ENCODE data around the gene TLR10.

The TLR10 gene

DNA sequence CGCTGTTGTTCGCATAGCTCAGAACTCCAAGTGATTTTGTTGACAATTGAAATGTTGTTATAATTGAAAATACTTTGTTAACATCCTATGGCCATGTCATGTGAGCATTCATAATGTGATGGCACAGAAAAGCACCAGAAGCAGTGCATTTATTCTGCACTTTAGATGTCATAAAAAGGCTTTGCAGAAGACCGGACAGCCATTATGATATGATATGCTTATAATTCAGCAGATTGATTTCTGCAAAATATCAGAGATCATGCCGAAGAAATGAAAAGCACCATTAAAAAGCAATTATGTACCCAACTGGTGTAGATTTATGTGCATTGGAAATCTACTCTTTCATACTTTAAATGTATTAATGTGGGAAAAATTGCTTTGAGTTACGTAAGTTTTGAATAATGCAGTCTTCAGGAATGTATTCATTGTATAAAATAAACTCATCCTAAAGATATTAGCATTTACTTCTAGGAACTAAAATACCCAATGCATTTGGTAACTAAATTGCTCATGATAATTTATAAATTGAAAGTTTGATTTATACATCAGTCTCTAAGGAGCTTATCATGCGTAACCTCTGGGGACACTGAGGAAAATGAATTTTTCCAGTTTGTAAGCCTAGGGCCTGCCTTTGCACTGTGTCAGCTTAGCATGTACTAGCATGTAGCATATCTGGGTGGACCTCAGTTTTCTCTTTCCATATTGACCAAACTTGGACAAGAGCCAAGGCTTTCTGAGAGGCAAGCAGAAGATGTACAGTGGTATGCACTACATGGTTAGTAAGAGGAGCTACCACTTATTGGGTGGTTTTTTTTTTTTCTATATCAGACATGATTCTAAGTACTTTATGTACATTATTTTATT is 43.6 kb downstream of the TLR10 start:
- TF ChIP-seq RAD21 (IDR thresholded peaks at IDR 0.05; ENCODE audit: low read depth): no peak
- TF ChIP-seq TCF12 (IDR thresholded peaks at IDR 0.05; ENCODE audit: low read depth): no peak
- TF ChIP-seq EGR1 (IDR thresholded peaks at IDR 0.05): no peak
- TF ChIP-seq TAF1 (IDR thresholded peaks at IDR 0.05; ENCODE audit: low read depth): no peak
- no peak for TF ChIP-seq TEAD4 (IDR thresholded peaks at IDR 0.05)
- no peak for TF ChIP-seq CREB1 (IDR thresholded peaks at IDR 0.05; ENCODE audit: low read depth)
- TF ChIP-seq CEBPB (IDR thresholded peaks at IDR 0.05): no peak
- TF ChIP-seq, protein P1, sequence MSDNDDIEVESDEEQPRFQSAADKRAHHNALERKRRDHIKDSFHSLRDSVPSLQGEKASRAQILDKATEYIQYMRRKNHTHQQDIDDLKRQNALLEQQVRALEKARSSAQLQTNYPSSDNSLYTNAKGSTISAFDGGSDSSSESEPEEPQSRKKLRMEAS (IDR thresholded peaks at IDR 0.05): no peak
- no peak for TF ChIP-seq EP300 (IDR thresholded peaks at IDR 0.05; ENCODE audit: borderline replicate concordance)
- TF ChIP-seq ZBTB7A (IDR thresholded peaks at IDR 0.05; ENCODE audit: low read depth): no peak

DNA sequence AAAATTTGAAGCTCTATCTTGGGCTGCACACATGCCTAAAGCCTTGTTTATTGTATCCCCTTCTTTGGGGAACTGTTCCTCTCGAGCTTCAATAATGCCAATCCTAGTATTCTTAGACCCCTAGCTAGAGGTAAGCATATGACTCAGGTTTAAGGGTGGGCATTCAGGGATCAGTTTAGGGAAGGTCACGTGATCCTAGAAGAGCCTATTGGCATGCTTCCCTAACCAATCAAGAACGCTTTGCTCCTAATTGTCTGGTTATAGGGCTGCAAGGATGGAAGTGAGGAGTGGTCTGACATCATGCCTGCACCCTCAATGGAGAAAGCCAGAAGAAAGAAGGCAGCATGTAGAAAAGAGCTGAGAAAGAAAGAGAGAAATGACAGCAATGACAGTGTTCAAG is 46.9 kb downstream of the TLR10 start:
- TF ChIP-seq, protein P1 (IDR thresholded peaks at IDR 0.05): no peak
- TF ChIP-seq, protein P2, sequence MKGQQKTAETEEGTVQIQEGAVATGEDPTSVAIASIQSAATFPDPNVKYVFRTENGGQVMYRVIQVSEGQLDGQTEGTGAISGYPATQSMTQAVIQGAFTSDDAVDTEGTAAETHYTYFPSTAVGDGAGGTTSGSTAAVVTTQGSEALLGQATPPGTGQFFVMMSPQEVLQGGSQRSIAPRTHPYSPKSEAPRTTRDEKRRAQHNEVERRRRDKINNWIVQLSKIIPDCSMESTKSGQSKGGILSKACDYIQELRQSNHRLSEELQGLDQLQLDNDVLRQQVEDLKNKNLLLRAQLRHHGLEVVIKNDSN (IDR thresholded peaks at IDR 0.05): no peak
- TF ChIP-seq FOXM1 (IDR thresholded peaks at IDR 0.05; ENCODE audit: borderline replicate concordance, low read depth) (no peak), TEAD4 (IDR thresholded peaks at IDR 0.05) (no peak), TCF12 (IDR thresholded peaks at IDR 0.05; ENCODE audit: low read depth) (no peak), RAD21 (IDR thresholded peaks at IDR 0.05; ENCODE audit: low read depth) (no peak), TAF1 (IDR thresholded peaks at IDR 0.05; ENCODE audit: low read depth) (no peak), YY1 (IDR thresholded peaks at IDR 0.05; ENCODE audit: low read depth) (no peak), EGR1 (IDR thresholded peaks at IDR 0.05) (no peak), CEBPB (IDR thresholded peaks at IDR 0.05) (no peak)
- TF ChIP-seq, protein P3, sequence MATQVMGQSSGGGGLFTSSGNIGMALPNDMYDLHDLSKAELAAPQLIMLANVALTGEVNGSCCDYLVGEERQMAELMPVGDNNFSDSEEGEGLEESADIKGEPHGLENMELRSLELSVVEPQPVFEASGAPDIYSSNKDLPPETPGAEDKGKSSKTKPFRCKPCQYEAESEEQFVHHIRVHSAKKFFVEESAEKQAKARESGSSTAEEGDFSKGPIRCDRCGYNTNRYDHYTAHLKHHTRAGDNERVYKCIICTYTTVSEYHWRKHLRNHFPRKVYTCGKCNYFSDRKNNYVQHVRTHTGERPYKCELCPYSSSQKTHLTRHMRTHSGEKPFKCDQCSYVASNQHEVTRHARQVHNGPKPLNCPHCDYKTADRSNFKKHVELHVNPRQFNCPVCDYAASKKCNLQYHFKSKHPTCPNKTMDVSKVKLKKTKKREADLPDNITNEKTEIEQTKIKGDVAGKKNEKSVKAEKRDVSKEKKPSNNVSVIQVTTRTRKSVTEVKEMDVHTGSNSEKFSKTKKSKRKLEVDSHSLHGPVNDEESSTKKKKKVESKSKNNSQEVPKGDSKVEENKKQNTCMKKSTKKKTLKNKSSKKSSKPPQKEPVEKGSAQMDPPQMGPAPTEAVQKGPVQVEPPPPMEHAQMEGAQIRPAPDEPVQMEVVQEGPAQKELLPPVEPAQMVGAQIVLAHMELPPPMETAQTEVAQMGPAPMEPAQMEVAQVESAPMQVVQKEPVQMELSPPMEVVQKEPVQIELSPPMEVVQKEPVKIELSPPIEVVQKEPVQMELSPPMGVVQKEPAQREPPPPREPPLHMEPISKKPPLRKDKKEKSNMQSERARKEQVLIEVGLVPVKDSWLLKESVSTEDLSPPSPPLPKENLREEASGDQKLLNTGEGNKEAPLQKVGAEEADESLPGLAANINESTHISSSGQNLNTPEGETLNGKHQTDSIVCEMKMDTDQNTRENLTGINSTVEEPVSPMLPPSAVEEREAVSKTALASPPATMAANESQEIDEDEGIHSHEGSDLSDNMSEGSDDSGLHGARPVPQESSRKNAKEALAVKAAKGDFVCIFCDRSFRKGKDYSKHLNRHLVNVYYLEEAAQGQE (IDR thresholded peaks at IDR 0.05; ENCODE audit: low read depth): no peak

GRCh38 chr4:38734911-38735310 is 47.9 kb downstream of the TLR10 start:
- no peak for TF ChIP-seq EP300 (IDR thresholded peaks at IDR 0.05; ENCODE audit: borderline replicate concordance)
- no peak for TF ChIP-seq ZBTB7A (IDR thresholded peaks at IDR 0.05; ENCODE audit: low read depth)
- TF ChIP-seq, protein P3 (IDR thresholded peaks at IDR 0.05; ENCODE audit: low read depth): no peak
- no peak for TF ChIP-seq CREB1 (IDR thresholded peaks at IDR 0.05; ENCODE audit: low read depth)
- no peak for TF ChIP-seq RAD21 (IDR thresholded peaks at IDR 0.05; ENCODE audit: low read depth)
- TF ChIP-seq, protein P1 (IDR thresholded peaks at IDR 0.05): no peak
- no peak for TF ChIP-seq NFIC (IDR thresholded peaks at IDR 0.05)
- TF ChIP-seq CEBPB (IDR thresholded peaks at IDR 0.05): no peak
- no peak for TF ChIP-seq TAF1 (IDR thresholded peaks at IDR 0.05; ENCODE audit: low read depth)
- no peak for TF ChIP-seq FOXM1 (IDR thresholded peaks at IDR 0.05; ENCODE audit: borderline replicate concordance, low read depth)
- TF ChIP-seq TEAD4 (IDR thresholded peaks at IDR 0.05): no peak
- no peak for TF ChIP-seq TCF12 (IDR thresholded peaks at IDR 0.05; ENCODE audit: low read depth)

DNA sequence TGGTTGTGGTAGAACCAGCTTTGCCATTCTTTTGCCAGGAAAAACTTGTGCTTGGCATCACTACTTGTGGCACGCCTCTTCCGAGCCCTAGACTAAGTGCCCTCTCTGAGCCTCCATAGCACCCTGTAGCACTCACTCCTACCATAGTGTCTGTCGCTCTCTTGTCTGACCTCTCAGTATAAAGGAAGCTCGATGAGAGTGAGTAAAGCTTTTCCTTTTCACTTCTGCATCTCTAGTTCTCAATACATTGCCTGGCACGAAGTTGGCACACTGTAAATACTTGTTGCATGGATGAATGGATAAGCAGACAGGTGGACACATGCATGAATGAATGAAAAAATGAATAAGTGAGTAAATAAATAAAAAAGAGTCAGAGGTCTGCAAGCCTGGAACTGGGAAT is 48.3 kb downstream of the TLR10 start:
- no peak for TF ChIP-seq TAF1 (IDR thresholded peaks at IDR 0.05; ENCODE audit: low read depth)
- TF ChIP-seq CEBPB (IDR thresholded peaks at IDR 0.05): no peak
- TF ChIP-seq EP300 (IDR thresholded peaks at IDR 0.05; ENCODE audit: borderline replicate concordance): no peak

- TF ChIP-seq, protein P1 (IDR thresholded peaks at IDR 0.05): no peak
- TF ChIP-seq, protein P2 (IDR thresholded peaks at IDR 0.05): no peak
- TF ChIP-seq CEBPB (IDR thresholded peaks at IDR 0.05) (no peak), EGR1 (IDR thresholded peaks at IDR 0.05) (no peak), RAD21 (IDR thresholded peaks at IDR 0.05; ENCODE audit: low read depth) (no peak)
- TF ChIP-seq, protein P3 (IDR thresholded peaks at IDR 0.05; ENCODE audit: low read depth): no peak
Observed at GRCh38 chr4:38733663-38734062, 49.1 kb downstream of the TLR10 start.

All from Ishikawa (cell line).